ENCODE measurements around the gene APOL1.
"Not testable (repeated sequence)": the region's sequence is repeated elsewhere in the genome, so short reads cannot be mapped to it uniquely, and the experiment has no call there.

Gene APOL1

DNA sequence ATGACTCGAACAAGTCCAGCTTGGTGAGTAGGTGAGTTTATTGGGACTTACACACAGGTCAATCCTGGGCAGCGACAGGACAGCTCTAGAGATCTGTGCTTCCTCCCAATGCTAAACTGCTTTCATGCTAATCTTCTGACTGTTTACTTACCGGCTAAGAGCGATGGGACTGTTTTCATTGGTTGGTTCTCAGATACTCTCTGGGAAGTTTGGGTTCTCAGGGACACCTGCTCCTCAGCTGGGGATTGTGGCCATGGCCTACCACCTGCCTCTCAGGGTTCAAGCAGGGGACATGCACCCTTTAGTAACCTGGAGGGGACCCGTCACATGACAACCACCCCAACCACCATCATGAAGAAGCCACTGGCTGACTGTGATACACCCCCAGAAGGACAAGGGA lies 26.7 kb upstream of the APOL1 start:
- DNase-seq = no peak

DNA sequence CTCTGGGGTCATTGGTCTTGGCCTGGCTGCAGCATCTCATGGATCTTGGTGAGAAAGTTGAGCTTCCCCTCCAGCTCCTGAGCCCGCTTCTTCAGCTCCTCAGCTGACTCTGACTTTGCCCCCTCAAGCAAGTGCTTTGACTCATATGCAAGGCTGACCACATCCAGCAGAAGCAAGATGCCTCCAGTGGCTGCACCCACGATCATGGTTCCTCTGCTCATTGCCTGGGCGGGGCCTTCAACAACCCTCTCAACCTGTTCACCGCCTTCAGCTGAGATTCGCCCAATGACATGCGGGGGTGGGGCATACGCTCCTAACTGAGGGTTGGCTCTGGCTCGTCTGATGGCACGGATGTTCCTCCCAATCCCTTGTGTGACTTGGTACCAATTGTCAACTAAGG lies 25.5 kb upstream of the APOL1 start:
- DNase-seq = no peak

- DNase-seq = no peak
Observed at GRCh38 chr22:36227806-36228205, 25.1 kb upstream of the APOL1 start.

DNA sequence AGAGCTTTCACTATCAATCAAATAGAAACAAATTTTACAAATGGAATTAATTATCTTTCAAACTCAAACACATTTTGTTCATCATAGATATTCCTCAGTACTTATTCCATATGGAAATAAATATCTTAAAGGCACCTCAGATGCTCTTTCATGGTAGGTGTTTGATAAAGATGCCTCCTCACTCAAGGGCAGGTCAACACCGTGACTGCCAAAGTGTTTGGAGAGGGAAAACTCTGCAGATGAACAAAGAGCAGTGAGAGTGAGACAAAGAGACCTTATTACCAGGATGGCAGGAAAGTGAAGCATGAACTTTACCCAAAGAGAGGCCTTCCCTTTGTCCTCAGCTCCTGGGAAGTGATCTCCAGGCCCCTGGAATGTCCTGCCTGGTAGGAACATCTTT lies 24.6 kb upstream of the APOL1 start:
- not testable (repeated sequence) for DNase-seq

- no peak for DNase-seq
Observed at GRCh38 chr22:36228944-36229343, 24.0 kb upstream of the APOL1 start.

DNA sequence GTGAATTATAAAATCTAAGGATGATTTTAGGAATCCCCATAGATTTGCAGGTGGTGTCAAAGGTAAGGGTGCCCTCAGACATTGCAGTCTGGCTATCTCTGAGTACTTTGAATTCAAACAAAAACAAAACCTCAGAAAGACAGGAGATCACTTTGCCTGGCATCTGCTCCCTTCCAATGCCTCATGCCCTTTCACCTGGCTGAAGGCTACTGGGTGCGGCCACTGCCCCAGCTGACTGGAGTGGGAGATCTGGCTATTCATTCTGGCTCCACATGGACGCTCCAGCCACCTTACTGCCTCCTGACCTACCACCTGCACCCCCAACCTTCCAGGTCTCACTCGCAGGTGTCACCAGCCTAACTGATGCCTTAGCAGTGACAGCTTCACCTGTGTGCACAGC lies 23.3 kb upstream of the APOL1 start:
- not testable (repeated sequence) for DNase-seq

DNA sequence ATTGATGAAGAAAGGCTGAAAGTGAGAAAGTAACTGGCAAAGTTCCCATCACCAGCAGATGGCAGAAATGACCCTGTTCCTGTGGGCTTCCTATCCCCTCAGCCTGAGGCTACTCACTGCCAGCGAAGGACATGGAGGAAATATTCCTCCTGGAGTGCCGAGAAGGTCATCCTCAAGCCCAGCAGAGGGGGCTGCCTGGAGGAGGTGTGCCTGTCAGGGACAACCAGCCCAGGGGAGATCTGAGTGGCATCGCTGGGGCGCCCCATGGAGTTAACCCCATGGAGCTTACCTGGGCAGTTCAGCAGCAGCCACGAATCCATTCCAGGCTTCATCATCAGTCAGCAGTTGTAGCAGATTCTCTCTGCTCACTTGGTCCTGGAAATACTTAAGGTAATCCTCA lies 21.9 kb upstream of the APOL1 start:
- not testable (repeated sequence) for DNase-seq

DNA sequence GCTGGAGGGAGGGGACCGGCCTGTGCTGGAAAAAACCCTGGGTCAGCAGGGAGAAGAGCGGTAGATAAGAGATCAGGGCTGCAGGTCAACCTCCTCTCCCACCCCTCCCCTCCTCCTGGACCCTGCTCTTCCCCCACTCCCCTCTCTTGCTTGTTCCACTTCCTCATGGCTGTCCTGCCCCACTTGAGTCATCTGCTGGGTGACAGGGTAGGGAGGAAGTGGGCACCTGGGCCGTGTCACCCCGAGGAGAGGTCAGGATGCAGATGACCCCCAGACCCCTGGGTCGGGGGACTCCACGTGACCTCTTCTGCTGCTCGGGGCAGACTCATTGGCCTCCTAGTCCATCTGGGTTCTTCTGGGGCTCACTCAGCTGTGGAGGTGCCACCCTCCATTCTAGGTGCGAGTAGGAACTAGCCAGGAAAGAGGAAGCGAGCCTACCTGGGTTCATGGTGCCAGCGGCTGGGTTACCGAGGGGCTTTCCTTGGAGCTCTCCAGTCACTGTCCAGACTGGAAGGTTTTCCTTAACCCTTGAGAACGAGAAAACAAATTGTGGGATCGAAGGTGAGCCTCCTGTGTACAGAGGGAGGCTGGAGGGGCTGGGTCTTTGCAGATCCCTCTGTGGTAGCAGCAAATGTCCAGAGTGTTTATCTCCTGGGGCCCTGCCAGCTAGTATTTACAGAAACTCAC lies 20.1 kb upstream of the APOL1 start:
- DNase-seq = no peak

DNA sequence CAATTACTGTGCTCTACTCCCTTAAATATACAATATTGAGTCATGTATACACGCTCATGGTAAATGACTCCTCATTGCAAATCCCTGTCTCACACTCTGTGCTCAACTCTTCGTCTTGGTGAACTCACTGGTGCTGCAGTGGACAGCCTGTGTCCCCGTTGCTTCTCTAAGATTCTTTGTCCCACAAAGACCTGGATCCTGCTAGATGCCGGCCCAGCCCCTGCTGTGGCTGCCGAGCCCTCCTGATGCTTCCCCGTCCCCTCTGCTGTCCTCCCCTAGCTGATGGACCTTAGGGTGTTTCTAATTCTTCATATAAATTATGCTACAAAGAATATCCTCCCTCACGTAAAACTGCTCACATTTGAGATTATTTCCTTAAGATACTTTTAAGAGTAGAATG lies 19.1 kb upstream of the APOL1 start:
- DNase-seq = no peak

DNA sequence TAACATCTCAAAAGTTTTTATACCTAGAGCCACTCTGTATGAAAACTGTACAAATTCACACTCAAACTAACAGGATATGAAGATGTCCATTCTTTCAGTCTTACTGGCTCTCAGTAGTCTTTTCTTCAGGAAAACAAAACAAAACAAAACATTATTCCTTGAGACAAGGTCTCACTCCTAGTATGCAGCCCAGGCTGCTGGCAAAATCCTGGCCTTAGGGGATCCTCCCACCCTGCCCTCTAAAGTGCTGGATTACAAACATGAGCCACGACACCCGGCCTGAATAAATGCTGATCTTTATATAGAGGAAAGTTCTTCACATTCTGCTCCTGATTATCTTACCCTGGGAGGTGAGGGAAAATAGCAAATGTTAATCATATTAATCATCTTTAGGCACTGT lies 18.7 kb upstream of the APOL1 start:
- DNase-seq = no peak

GRCh38 chr22:36234919-36235318 lies 18.0 kb upstream of the APOL1 start:
- no peak for DNase-seq

DNA sequence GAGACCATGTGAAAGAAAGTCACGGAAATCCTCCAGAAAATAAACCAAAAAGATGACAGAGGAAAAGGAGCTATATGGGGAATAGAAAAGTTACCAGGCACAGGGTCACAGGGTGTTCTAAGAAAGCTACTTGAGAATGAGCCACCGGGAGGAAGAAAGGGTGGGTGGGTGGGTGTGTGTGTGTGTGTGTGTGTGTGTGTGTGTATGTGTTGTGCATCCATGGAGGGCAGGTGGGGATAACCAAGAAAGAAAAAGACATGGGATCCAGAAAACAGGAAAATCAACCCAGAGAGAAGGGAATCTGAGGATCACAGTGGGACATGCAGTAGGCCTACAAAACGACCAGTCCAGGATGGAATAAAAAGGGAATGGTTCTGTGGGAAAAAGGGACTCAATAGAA lies 17.3 kb upstream of the APOL1 start:
- DNase-seq = no peak

- peak; percentile 74 for DNase-seq
Observed at GRCh38 chr22:36236388-36237319, 16.3 kb upstream of the APOL1 start.

DNA sequence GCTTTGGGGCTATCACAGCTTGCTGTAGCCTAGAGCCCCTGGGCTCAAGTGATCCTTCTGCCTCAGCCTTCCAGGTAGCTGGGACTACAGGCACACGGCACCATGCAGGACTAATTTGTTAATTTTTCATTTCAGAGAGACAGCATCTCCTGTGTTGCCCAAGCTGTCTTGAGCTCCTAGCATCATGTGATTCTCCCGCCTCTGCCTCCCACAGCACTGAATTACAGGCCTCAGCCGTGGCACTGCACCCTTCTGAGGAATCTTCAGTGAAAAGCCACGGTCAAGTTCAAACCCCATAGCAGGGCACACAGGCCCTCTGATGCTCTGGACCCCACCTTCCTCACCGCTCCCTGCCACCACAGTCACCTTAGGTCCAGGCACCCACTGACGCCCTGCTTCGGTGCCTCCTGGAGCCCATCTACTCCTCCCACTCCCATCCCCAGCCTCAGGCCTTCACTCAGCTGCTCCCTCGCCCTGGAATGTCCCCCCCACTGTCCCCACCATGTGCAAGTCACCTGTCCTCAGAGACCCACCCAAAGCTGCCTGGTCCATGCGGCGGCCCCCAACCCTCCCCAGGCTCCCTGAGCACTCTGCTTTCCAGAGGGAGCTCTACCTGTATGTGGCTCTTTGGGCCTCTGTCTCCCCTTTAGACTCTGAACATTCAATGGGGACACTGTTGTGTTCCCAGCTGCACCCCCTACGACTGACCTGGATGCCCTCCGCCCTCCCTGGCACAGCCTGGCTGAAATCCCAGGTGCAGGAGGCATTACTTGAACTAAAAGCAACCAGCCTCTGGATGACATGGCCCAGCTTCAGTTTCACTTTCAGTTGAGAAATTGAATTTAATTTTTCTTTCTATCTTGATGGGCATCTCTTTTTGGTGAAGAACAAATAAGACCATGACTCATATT lies 15.2 kb upstream of the APOL1 start:
- no peak for DNase-seq

DNA sequence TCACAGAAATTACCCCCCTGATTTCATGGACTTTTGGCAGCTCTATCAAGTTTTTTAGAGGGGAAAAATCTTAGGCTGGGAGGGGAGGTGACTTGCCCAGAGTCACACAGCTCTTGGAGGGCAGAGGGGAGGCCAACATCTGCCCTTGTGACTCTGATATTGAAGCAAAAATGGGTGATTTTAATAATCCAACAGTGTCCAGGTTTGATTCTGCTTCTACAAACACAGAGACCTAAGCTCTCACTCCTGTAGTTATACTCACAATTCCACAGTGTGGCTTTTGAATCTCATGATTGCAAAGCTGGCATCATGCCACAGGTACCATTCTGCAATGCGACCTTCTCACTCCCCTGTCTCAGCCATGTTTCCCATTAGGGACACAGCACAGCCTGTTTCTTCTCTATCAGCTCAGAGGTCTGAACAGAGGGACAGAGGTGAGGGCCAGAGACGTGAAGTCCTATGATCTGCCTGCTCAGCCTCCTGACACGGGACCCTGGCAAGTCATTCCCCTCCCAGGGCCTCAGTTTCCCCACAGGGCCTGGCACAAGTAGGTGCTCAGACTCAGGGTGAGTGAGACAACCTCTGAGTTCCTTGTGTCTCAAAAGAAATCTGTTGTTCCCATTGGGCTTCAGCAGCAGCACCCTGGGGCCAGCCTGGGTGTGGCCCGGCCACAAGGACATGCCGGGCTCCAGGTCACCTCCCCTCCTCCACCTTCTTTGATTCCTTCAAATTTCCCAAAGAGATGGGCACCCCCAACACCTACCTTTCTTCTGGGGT lies 14.4 kb upstream of the APOL1 start:
- peak; percentile 37 for DNase-seq

- DNase-seq = no peak
Observed at GRCh38 chr22:36239150-36239400, 13.9 kb upstream of the APOL1 start.

DNA sequence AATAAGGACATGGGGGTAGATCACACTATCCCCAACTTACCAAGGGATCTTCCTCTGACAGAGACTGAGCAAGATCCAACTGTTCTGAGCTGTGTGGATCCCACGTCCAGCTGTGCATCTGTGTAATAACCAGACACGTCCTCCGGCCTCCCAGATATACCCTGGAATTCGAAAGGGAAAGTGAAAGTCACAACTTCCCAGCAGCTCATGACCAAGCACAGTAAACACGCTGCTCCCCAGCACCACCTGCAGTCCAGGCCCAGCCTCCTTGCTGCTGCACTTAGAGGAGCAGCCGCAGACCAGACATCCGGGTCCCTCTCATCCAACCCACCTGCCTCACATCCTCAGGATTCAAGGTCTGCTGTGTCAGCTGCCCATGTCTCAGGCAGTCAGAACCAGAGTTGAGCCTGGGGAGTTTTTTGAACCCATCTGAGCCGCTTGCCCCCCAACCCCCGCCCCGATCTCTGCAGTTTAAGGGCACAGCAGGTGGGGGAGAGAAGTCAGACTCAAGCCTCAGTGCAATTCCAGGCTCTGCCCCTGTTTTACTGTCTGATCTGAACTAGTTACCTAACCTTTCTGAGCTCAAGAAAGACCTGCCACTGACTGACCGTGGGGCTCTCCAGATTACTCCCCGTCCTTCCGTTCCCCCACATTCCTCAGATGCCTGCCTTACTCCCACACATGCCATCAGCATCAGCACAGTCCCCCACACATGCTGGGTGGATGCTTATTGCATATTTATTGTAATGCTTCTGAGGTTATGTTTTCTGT lies 13.3 kb upstream of the APOL1 start, which contains the start of gene APOL2:
Gene APOL2, minus strand, starts transcription at position 127 of the 771 bp plus-strand sequence. CDS start 6,365 bp downstream, outside the sequence.
- DNase-seq = peak; percentile 91

GRCh38 chr22:36243986-36244385 lies 8.9 kb upstream of the APOL1 start:
- DNase-seq = no peak

DNA sequence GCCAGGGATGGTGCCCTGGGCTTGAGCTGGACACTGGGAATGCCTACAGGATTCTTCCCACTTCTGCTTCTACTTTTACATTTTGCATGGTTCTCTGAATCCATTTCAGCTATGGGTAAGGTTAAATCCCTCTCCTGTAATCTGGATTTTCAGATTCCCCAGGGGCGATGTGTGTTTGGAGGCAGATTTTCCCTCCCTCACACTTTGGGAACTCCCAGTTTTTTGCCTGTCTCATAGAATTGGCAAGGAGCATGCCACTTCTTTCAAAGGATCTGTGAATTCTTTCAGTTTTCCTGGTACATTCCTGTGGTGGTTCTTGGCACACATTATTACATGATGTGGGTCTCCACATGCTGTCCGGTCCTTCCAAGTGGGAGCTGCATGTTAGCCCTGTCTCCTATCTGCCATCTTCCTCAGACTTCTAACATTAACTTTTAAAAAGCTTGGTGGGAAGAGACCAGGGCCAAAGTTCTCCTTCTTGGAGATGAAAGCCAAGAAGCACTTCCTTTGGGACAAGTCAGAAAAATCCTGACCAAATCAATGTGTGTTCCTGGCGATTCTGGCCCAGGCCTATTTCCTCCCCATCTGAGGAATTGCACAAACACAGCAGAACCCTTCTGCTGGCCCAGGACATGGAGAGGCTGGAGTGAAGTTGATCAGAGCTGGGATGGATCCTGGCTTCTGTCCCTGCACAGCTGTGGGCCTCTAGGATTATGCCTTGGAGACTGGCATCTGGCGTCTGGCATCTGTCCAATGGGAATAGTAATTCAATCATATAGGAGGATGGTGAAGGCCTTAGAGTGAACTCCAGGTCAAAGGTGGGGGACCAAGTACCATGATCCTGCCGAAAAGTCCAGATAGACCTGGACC lies 8.2 kb upstream of the APOL1 start:
- no peak for DNase-seq

- DNase-seq = no peak
Observed at GRCh38 chr22:36245805-36246356, 7.1 kb upstream of the APOL1 start.
